RWPE2 (cell line): ENCODE results near the gene CD83.

Source experiments
- ATAC-seq: fragments of 200-7000 bp; cut with Tn5 transposase; 3 replicates; pipeline ENCODE4 v1.9.1; 2021; ENCODE audit warnings: low read depth
- DNase-seq: peaks from one replicate; pipeline ENCODE4 v3.0.0-alpha.2; 2020; ENCODE audit warnings: low spot score
- H3K27ac ChIP-seq: fragments of 450-650 bp; 2 replicates; pipeline ENCODE4 v1.5.1; 2017; ENCODE audit warnings: mild to moderate bottlenecking; ENCODE audit not compliant: poor library complexity, severe bottlenecking
- H3K27me3 ChIP-seq: fragments of 250-450 bp; sonication (Bioruptor Pico); 2 replicates; pipeline ENCODE4 v1.5.1; 2021; ENCODE audit warnings: mild to moderate bottlenecking, moderate library complexity; ENCODE audit not compliant: insufficient read depth, poor library complexity, severe bottlenecking
- H3K36me3 ChIP-seq: fragments of 250-450 bp; sonication (Bioruptor Pico); 2 replicates; pipeline ENCODE4 v1.5.1; 2020; ENCODE audit warnings: low read depth, mild to moderate bottlenecking, moderate library complexity
- H3K4me1 ChIP-seq: fragments of 250-450 bp; sonication (Bioruptor Pico); 2 replicates; pipeline ENCODE4 v1.5.1; 2021; ENCODE audit warnings: mild to moderate bottlenecking, moderate library complexity; ENCODE audit not compliant: insufficient read depth, poor library complexity, severe bottlenecking
- H3K4me3 ChIP-seq: fragments of 250-450 bp; sonication (Bioruptor Pico); 2 replicates; pipeline ENCODE4 v1.5.1; 2021; ENCODE audit warnings: mild to moderate bottlenecking, moderate library complexity; ENCODE audit not compliant: severe bottlenecking
- H3K9me3 ChIP-seq: fragments of 250-450 bp; sonication (Bioruptor Pico); 2 replicates; pipeline ENCODE4 v1.5.1; 2021; ENCODE audit warnings: mild to moderate bottlenecking, moderate library complexity; ENCODE audit not compliant: severe bottlenecking
- TF ChIP-seq, protein P1 (sequence below): fragments of 450-650 bp; IDR thresholded peaks from one replicate; pipeline ENCODE4 v1.5.1; 2017; ENCODE audit warnings: mild to moderate bottlenecking, moderate library complexity; ENCODE audit not compliant: poor library complexity, severe bottlenecking

The CD83 gene

DNA sequence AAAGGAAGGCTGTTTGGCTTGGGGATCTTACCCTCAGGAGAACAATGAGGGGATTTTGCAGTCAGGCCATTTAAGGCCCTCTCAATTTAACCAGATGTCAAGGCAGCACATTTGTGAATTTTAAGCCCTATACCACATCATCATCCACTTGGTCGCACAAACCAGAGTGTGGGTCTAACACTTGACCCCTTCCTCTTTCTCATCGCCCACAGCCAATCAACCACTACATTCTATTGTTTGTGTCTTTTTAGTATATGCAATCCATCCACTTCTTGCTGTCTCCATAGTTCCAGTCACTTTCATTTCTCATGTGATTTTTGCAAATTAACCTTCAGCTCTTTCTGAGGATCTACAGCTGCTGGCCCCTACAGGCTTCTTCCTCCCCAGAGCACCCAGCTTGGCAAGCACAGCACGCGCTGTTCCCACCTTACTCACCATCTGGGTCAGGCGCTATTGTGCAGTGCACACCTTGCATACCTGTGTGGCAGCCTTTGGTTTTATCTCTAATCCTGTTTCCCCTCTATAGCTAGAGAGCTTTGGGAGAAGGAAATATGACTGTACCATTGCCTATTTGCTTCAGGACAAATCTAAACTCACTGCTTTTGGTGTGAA is 32.3 kb upstream of the CD83 start:
- no peak for ATAC-seq
- TF ChIP-seq, protein P1, sequence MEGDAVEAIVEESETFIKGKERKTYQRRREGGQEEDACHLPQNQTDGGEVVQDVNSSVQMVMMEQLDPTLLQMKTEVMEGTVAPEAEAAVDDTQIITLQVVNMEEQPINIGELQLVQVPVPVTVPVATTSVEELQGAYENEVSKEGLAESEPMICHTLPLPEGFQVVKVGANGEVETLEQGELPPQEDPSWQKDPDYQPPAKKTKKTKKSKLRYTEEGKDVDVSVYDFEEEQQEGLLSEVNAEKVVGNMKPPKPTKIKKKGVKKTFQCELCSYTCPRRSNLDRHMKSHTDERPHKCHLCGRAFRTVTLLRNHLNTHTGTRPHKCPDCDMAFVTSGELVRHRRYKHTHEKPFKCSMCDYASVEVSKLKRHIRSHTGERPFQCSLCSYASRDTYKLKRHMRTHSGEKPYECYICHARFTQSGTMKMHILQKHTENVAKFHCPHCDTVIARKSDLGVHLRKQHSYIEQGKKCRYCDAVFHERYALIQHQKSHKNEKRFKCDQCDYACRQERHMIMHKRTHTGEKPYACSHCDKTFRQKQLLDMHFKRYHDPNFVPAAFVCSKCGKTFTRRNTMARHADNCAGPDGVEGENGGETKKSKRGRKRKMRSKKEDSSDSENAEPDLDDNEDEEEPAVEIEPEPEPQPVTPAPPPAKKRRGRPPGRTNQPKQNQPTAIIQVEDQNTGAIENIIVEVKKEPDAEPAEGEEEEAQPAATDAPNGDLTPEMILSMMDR: no peak

DNA sequence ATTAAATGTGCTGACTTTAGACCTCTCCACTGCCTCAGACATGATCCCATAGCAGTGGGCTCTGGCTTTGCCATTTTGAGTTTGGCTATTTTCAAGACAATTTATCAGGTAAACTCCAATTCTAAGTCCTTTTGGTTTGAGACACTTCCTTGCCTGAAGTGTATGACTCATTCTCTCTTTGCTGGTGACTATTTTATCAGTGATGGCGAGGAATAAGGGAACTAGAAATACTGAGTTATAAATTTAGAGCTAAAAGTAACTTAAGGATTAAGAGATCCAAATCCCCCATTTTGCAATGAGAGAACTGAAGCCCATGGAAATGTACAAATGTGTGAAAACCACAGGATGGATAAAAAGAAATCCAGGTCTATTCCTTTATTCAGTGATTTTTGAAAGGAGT is 30.9 kb upstream of the CD83 start:
- H3K36me3 ChIP-seq: no peaks in the 10 kb centered on the region
- no peak for ATAC-seq

More for the DNA sequence above, 32.3 kb upstream of the CD83 start:
- H3K27ac ChIP-seq: no peak overlapping the region
- no peaks in the 10 kb centered on the region for H3K27me3 ChIP-seq
- DNase-seq: no peak
- H3K9me3 ChIP-seq: no peaks in the 10 kb centered on the region
- H3K36me3 ChIP-seq: no peaks in the 10 kb centered on the region
- no peaks in the 10 kb centered on the region for H3K4me1 ChIP-seq
- H3K4me3 ChIP-seq: no peak overlapping the region

DNA sequence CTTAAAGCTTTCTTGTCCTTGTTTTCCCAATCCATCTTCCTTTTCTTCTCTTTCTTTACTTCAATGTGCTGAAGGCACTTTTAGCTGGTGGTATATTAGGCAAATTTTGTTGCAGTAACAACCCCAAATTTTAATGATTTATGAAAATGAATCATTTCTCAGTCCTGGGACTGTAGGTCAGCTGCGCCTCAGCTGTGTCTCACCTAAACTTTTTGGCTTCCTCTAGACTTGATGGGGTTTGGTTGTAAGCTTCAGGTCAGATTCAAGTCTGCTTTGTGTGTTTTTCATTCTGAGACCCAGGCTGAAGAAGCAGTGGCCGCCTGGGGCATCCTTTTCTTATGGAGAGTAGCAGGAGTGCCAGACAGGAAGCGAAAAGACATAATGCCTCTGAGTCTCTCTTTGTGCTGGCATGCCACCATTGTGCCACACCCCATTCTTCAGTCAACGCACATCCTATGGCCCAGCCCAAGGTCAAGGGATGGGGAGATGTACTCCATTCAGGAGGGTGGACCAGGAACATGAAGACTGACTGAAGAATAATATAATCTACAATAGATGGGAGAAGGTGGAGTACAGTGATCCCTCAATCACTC is 28.9 kb upstream of the CD83 start:
- H3K4me1 ChIP-seq: no peaks in the 10 kb centered on the region
- TF ChIP-seq, protein P1: no peak
- DNase-seq: no peak

More for the DNA sequence above, 30.9 kb upstream of the CD83 start:
- H3K27me3 ChIP-seq: no peaks in the 10 kb centered on the region
- H3K4me3 ChIP-seq: no peak overlapping the region
- H3K9me3 ChIP-seq: no peaks in the 10 kb centered on the region
- H3K27ac ChIP-seq: no peak overlapping the region
- DNase-seq: no peak
- no peaks in the 10 kb centered on the region for H3K4me1 ChIP-seq
- TF ChIP-seq, protein P1: no peak

DNA sequence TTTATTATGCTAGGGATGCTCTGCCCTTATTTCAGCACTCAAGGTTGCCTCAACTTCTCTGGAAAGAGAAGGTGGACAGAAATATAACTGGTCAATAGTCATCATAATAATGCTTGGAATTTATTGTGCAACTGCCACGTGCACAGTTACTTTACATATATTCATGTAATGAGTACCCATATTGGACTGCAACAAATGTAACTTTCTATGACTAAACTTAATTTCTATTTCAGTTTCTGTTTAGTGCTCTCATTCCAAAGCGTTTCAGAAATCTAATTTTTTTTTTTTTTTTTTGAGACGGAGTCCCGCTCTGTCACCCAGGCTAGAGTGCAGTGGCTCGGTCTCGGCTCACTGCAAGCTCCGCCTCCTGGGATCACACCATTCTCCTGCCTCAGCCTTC is 28.3 kb upstream of the CD83 start:
- no peaks in the 10 kb centered on the region for H3K27me3 ChIP-seq
- no peaks in the 10 kb centered on the region for H3K36me3 ChIP-seq
- no peak overlapping the region for H3K27ac ChIP-seq
- ATAC-seq: no peak
- no peaks in the 10 kb centered on the region for H3K4me1 ChIP-seq
- no peak for DNase-seq
- H3K9me3 ChIP-seq: no peaks in the 10 kb centered on the region
- no peak overlapping the region for H3K4me3 ChIP-seq
- TF ChIP-seq, protein P1: no peak

More for the DNA sequence above, 28.9 kb upstream of the CD83 start:
- H3K27ac ChIP-seq: no peak overlapping the region
- no peak overlapping the region for H3K4me3 ChIP-seq
- no peaks in the 10 kb centered on the region for H3K36me3 ChIP-seq
- H3K27me3 ChIP-seq: no peaks in the 10 kb centered on the region
- ATAC-seq: 0 out of 3 replicates have a peak, but pooled peaks have one; percentile 52
- H3K9me3 ChIP-seq: no peaks in the 10 kb centered on the region
